CD4-positive, alpha-beta T cell (primary cell): ENCODE measurements around the gene ZNF367. TPM values are rescaled to one million over a fixed set of nuclear protein-coding genes. Genes with fewer than 3 reads are reported as not detected.
"Not testable (repeated sequence)": the region's sequence is repeated elsewhere in the genome, so short reads cannot be mapped to it uniquely, and the experiment has no call there.

Source experiments
- ATAC-seq: fragments of 200-7000 bp; cut with Tn5 transposase; one replicate; pipeline ENCODE4 v1.10.0; 2022; ENCODE audit warnings: mild to moderate bottlenecking; ENCODE audit not compliant: poor library complexity
- CTCF ChIA-PET: fragments of 350-600 bp; sonication (Branson Sonifier 250); formaldehyde crosslinking; loops from one replicate; lab custom pipeline; 2021; ENCODE audit warnings: antibody characterized with exemption, inconsistent platforms; lab: Charles Lee
- POLR2A ChIA-PET: fragments of 350-600 bp; sonication (Branson Sonifier 250); formaldehyde crosslinking; loops from one replicate; lab custom pipeline; 2021; ENCODE audit warnings: antibody characterized with exemption, inconsistent platforms; lab: Charles Lee
- DNase-seq, 14 experiments: peaks; one replicate each; pipeline ENCODE4 v3.0.0-alpha.2; 2013 to 2020; ENCODE audit warnings: mixed read lengths in 2 of 14
- H3K27ac ChIP-seq, 2 donors: one replicate each; pipeline versions ENCODE4 v1.5.1 to v1.7.0; 2013; ENCODE audit warnings: low read length in 2 of 2, low read depth in 1 of 2, mild to moderate bottlenecking in 1 of 2
- H3K27me3 ChIP-seq, 2 experiments: 1 replicate in 1 of 2; 2 replicates in 1 of 2; pipeline versions ENCODE4 v1.6.1 to v1.7.0; 2013; ENCODE audit warnings: low read length in 2 of 2, control low read depth in 1 of 2, mild to moderate bottlenecking in 1 of 2, moderate library complexity in 1 of 2; ENCODE audit not compliant: insufficient read depth in 2 of 2, control insufficient read depth in 1 of 2
- H3K36me3 ChIP-seq: one replicate; pipeline ENCODE4 v1.6.1; 2013; ENCODE audit warnings: low read length, control low read depth; ENCODE audit not compliant: insufficient read depth
- H3K4me1 ChIP-seq: one replicate; pipeline ENCODE4 v1.6.1; 2013; ENCODE audit warnings: low read length, control low read depth; ENCODE audit not compliant: insufficient read depth
- H3K4me3 ChIP-seq: one replicate; pipeline ENCODE4 v1.5.1; 2013; ENCODE audit warnings: mild to moderate bottlenecking, low read length, moderate library complexity
- H3K9me3 ChIP-seq, 2 experiments: 1 replicate in 1 of 2; 2 replicates in 1 of 2; pipeline versions ENCODE4 v1.6.1 to v1.7.0; 2013; ENCODE audit warnings: low read length in 2 of 2, mild to moderate bottlenecking in 2 of 2, control low read depth in 1 of 2, moderate library complexity in 1 of 2; ENCODE audit not compliant: control insufficient read depth in 1 of 2, insufficient read depth in 1 of 2
- H3K27ac Mint-ChIP-seq: one replicate; pipeline ENCODE4 v1.8.0; 2020; ENCODE audit warnings: mixed read lengths
- H3K27me3 Mint-ChIP-seq: one replicate; pipeline ENCODE4 v1.8.0; 2021; ENCODE audit warnings: mixed read lengths
- H3K36me3 Mint-ChIP-seq: one replicate; pipeline ENCODE4 v1.8.0; 2021; ENCODE audit warnings: low read depth, mixed read lengths
- H3K4me1 Mint-ChIP-seq: one replicate; pipeline ENCODE4 v1.8.0; 2021; ENCODE audit warnings: low read depth, mixed read lengths
- H3K4me3 Mint-ChIP-seq: one replicate; pipeline ENCODE4 v1.8.0; 2020; ENCODE audit warnings: mild to moderate bottlenecking, mixed read lengths
- H3K9me3 Mint-ChIP-seq: one replicate; pipeline ENCODE4 v1.8.0; 2020; ENCODE audit warnings: mixed read lengths
- intact Hi-C, 2 experiments: fragments of 100-400 bp; cut with DNase I in 1 of 2; cut with micrococcal nuclease in 1 of 2; formaldehyde crosslinking; loops; one replicate each; pipeline versions ENCODE4 v1.15.1 to v1.9.0; 2023 to 2025; cut with DNase I, micrococcal nuclease
- total RNA-seq, 174 experiments: library from RNA in 2 of 174; stranded (reverse) in 2 of 174; gene quantifications; one replicate each; pipeline ENCODE4 v1.2.3 and lab custom pipeline; 2021 to 2026
- TF ChIP-seq, protein P1 (sequence below): fragments of 200-600 bp; IDR thresholded peaks from one replicate; pipeline ENCODE4 v1.8.0; 2022; ENCODE audit warnings: antibody characterized with exemption, mild to moderate bottlenecking

The ZNF367 gene
- total RNA-seq, 2 experiments from 2014 or later: 6.5 to 6.7 TPM

DNA sequence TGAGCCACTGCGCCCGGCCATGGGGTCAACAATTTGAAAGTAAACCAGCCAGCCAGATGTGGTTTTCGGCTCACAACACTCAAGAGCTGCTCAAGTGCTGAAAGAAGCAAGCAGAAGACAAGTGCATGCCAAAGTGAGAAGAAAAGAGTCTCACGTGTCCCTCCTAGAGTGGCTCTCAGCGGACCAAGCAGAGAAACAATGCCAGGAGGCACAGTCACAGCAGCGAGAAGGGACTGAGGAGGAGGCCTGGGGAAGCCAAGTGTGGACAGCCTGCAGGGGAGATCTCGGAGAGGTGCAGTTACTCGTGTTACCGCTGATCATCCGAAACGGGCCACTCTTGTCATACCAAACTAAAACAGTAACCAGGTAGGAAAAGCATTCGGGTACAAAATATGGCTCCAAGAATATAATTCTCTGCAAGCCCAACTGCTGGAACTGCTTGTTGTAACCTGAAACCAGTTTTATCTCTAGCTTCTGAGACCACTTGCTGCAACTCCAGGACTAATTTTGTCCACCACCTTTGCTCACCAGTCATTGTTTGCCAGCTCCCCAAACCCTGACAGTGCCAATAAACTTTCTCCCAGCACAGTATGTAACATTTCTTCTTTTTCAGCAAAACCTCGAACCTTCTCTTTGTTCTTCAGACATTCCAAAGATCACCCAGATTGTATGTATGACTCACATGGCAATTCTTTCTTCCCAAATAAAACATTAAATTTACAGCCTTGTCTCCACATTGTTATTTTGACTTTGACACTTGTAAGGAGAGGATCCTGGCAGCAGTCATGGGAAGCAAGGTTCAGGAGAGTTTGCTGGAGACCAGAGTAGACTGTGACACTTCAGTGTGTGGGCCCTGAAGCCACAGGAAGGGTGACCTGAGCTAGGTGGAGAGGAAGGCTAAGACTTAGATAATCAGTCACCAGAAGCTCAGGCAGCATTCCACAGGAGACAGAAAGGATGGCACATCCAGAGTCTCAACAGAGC, 41.0 kb downstream of the ZNF367 start:
- Mint-ChIP-seq H3K4me1 (peaks cover 13% of the 10 kb centered on the region), H3K4me3 (no peak overlapping the region), H3K27me3 (no peaks in the 10 kb centered on the region), H3K36me3 (no peaks in the 10 kb centered on the region), H3K27ac (no peak overlapping the region), H3K9me3 (no peaks in the 10 kb centered on the region)
- TF ChIP-seq, protein P1, sequence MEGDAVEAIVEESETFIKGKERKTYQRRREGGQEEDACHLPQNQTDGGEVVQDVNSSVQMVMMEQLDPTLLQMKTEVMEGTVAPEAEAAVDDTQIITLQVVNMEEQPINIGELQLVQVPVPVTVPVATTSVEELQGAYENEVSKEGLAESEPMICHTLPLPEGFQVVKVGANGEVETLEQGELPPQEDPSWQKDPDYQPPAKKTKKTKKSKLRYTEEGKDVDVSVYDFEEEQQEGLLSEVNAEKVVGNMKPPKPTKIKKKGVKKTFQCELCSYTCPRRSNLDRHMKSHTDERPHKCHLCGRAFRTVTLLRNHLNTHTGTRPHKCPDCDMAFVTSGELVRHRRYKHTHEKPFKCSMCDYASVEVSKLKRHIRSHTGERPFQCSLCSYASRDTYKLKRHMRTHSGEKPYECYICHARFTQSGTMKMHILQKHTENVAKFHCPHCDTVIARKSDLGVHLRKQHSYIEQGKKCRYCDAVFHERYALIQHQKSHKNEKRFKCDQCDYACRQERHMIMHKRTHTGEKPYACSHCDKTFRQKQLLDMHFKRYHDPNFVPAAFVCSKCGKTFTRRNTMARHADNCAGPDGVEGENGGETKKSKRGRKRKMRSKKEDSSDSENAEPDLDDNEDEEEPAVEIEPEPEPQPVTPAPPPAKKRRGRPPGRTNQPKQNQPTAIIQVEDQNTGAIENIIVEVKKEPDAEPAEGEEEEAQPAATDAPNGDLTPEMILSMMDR: no peak
- no peak overlapping the region for H3K4me3 ChIP-seq
- intact Hi-C loops: no loop called here
- DNase-seq (no peak), ATAC-seq (no peak)
- no peaks in the 10 kb centered on the region for H3K27me3 ChIP-seq
- CTCF ChIA-PET: no interaction called here
- no peaks in the 10 kb centered on the region for H3K36me3 ChIP-seq
- POLR2A ChIA-PET: interaction anchor here (1.4 to 1.6 kb wide), 2 partner anchors 22 kb away, joined by 3 read pairs; no protein-coding TSS in a partner anchor
- H3K27ac ChIP-seq: no peak overlapping the region
- H3K4me1 ChIP-seq: peaks cover 13% of the 10 kb centered on the region
- no peaks in the 10 kb centered on the region for H3K9me3 ChIP-seq

- DNase-seq, H3K27ac ChIP-seq, H3K4me1 ChIP-seq, H3K9me3 Mint-ChIP-seq, H3K36me3 ChIP-seq, H3K27ac Mint-ChIP-seq, H3K27me3 ChIP-seq, CTCF ChIA-PET, H3K4me1 Mint-ChIP-seq, POLR2A ChIA-PET, H3K36me3 Mint-ChIP-seq, H3K27me3 Mint-ChIP-seq, ATAC-seq, H3K4me3 ChIP-seq, intact Hi-C loops, H3K9me3 ChIP-seq, H3K4me3 Mint-ChIP-seq: not testable (repeated sequence)
These were observed 42.7 kb downstream of the ZNF367 start for GRCh38 chr9:96375507-96375906.

DNA sequence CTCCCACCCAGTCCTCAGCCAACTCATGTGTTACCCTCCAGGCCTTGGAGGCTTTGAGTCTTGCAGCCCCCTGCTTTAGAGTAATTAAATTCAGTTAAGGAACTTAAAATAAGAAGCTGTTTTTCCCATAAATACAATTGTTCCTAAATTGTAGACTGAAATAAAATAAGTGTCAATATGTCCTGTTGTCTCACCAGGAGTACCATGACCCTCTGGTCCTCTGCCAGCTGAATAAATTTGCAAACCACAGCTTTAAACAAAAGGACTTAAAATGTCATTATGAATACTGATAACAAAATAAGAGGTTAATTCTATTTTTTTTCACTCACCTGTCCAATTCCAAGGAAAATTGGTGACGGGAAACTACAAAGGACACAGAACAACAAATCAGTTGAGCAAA, 50.2 kb downstream of the ZNF367 start:
- Histone ChIP-seq H3K4me1 (no peaks in the 10 kb centered on the region), H3K9me3 (no peaks in the 10 kb centered on the region), H3K36me3 (no peaks in the 10 kb centered on the region), H3K27me3 (no peaks in the 10 kb centered on the region), H3K4me3 (no peak overlapping the region), H3K27ac (no peak overlapping the region)
- H3K9me3 Mint-ChIP-seq: no peaks in the 10 kb centered on the region
- CTCF ChIA-PET: no interaction called here
- H3K27me3 Mint-ChIP-seq: no peaks in the 10 kb centered on the region
- no peaks in the 10 kb centered on the region for H3K4me1 Mint-ChIP-seq
- TF ChIP-seq, protein P1: no peak
- intact Hi-C loops: no loop called here
- no peak for ATAC-seq
- no peak overlapping the region for H3K4me3 Mint-ChIP-seq
- H3K27ac Mint-ChIP-seq: no peak overlapping the region
- no peak for DNase-seq
- POLR2A ChIA-PET: no interaction called here
- peaks cover 7% of the 10 kb centered on the region for H3K36me3 Mint-ChIP-seq
